ENCODE results near the gene TMEM131.

DNA sequence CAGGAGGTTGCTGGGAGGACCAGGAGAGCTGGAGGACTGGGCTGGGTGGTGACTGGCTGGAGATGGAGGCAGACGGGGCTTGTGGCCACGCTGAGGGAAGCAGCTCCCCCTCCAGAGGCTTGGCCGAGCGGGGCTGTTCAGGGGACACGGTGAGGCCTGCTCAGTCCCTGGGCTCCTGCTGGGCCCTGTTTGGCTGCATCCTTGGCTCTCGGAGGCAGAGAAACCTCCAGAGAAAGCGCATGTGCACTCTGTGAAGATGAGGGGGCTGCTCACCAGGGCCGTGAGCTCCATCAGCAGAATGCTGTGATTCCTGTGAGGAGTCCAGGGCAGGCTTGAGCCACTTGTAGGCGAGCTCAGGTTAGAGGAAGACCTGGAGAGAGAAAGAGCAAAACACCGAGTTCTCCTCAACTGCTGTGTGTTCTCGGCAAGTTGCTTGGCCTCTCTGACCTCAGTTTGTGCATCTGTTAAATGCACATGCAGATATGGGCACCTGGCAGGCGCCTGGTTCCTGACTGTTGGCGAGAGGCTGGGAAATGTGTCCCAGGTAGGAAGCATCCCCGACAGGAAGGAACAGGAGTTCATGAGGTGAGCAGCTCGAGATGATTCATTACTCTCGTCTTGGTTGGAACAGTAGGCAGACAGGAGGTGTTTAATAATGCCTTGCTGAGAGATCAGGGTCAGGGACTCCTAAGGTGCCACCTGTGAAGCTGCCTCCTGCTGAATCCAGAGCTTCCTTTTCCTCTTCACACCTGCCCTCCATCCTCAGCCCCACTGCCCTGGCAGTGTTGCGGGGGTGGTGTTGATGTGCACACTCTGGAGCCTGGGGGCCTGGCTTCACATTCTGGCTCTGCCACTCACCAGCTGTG lies 281.4 kb downstream of the TMEM131 start:
- TF ChIP-seq, protein P1, sequence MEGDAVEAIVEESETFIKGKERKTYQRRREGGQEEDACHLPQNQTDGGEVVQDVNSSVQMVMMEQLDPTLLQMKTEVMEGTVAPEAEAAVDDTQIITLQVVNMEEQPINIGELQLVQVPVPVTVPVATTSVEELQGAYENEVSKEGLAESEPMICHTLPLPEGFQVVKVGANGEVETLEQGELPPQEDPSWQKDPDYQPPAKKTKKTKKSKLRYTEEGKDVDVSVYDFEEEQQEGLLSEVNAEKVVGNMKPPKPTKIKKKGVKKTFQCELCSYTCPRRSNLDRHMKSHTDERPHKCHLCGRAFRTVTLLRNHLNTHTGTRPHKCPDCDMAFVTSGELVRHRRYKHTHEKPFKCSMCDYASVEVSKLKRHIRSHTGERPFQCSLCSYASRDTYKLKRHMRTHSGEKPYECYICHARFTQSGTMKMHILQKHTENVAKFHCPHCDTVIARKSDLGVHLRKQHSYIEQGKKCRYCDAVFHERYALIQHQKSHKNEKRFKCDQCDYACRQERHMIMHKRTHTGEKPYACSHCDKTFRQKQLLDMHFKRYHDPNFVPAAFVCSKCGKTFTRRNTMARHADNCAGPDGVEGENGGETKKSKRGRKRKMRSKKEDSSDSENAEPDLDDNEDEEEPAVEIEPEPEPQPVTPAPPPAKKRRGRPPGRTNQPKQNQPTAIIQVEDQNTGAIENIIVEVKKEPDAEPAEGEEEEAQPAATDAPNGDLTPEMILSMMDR (IDR thresholded peaks at IDR 0.05), result no peak
- no peak for TF ChIP-seq POLR2A (IDR thresholded peaks at IDR 0.05)
- no peak for TF ChIP-seq POLR2AphosphoS5 (IDR thresholded peaks at IDR 0.05; ENCODE audit: insufficient read depth in 1 of 2, low read depth in 1 of 2)

Data from vagina (tissue), 2 donors.